Astrocyte (in vitro differentiated cells and primary cell): Measurements from ENCODE around the gene EPHA6.

ENCODE experiments used
- EZH2 ChIP-seq: IDR thresholded peaks from 2 replicates; pipeline ENCODE4 v1.6.1; 2012; ENCODE audit warnings: mild to moderate bottlenecking, low read length, inconsistent platforms; ENCODE audit not compliant: insufficient read depth
- TF ChIP-seq, protein P1 (sequence below): IDR thresholded peaks from 2 replicates; pipeline ENCODE4 v1.5.1; 2011; ENCODE audit warnings: low read depth, mild to moderate bottlenecking, inconsistent platforms, low read length, moderate library complexity; ENCODE audit not compliant: insufficient read depth

- TF ChIP-seq, protein P1, sequence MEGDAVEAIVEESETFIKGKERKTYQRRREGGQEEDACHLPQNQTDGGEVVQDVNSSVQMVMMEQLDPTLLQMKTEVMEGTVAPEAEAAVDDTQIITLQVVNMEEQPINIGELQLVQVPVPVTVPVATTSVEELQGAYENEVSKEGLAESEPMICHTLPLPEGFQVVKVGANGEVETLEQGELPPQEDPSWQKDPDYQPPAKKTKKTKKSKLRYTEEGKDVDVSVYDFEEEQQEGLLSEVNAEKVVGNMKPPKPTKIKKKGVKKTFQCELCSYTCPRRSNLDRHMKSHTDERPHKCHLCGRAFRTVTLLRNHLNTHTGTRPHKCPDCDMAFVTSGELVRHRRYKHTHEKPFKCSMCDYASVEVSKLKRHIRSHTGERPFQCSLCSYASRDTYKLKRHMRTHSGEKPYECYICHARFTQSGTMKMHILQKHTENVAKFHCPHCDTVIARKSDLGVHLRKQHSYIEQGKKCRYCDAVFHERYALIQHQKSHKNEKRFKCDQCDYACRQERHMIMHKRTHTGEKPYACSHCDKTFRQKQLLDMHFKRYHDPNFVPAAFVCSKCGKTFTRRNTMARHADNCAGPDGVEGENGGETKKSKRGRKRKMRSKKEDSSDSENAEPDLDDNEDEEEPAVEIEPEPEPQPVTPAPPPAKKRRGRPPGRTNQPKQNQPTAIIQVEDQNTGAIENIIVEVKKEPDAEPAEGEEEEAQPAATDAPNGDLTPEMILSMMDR = no peak
- TF ChIP-seq EZH2 = no peak
Measured at GRCh38 chr3:97686258-97686657, 871.9 kb downstream of the EPHA6 start.
